ENCODE data around the gene RASD1. TPM values are rescaled to one million over a fixed set of nuclear protein-coding genes. Genes with fewer than 3 reads are reported as not detected.

Gene RASD1
- total RNA-seq, 1 experiment from 2014 or later: 5.7 TPM

- no peak for TF ChIP-seq CTCF (conservative IDR thresholded peaks at IDR 0.05)
- no peaks in the 10 kb centered on the region for H3K9me3 ChIP-seq (ENCODE audit: control insufficient read depth, low read depth, low read length)
- no peak overlapping the region for H2BK20ac ChIP-seq (ENCODE audit: low read depth, low read length, poor library complexity, severe bottlenecking)
- H3K23ac ChIP-seq (ENCODE audit: insufficient read length, low read depth, low read length): no peak overlapping the region
- no peak overlapping the region for H3K18ac ChIP-seq (ENCODE audit: insufficient read length, low read depth, low read length)
- H2BK5ac ChIP-seq (ENCODE audit: insufficient read length, low read length): no peak overlapping the region
- H3K27me3 ChIP-seq (ENCODE audit: insufficient read depth, low read length): no peaks in the 10 kb centered on the region
- H2BK12ac ChIP-seq (ENCODE audit: insufficient read length, low read depth, low read length): no peak overlapping the region
- no peak overlapping the region for H2AK5ac ChIP-seq (ENCODE audit: insufficient read length, low read length)
- no CpG with 5 or more reads among the region's 5 CpGs for WGBS (ENCODE audit: extremely low coverage, insufficient read length, low lambda C conversion rate)
- H3K4me1 Mint-ChIP-seq: peaks cover 13 to 15% of the 10 kb centered on the region in 2 experiments
- H3K4me3 Mint-ChIP-seq: no peak overlapping the region
- H3K27ac Mint-ChIP-seq: peak overlapping the region in 1 of 3 experiments; percentile 7; a peak in 1 of 7 replicates
- H3K4me2 ChIP-seq (ENCODE audit: insufficient read depth, insufficient read length, low read length): no peak overlapping the region
- H3K23me2 ChIP-seq (ENCODE audit: insufficient read length, low read depth, low read length, poor library complexity, severe bottlenecking): peaks cover 4% of the 10 kb centered on the region
- H3K4me1 ChIP-seq (ENCODE audit: insufficient read depth, low read length): no peaks in the 10 kb centered on the region
- peaks cover 0 to 7% of the 10 kb centered on the region in 2 experiments; a peak in 2 of 5 replicates for H3K9me3 Mint-ChIP-seq
- H2BK120ac ChIP-seq (ENCODE audit: low read depth, low read length, poor library complexity, severe bottlenecking): no peak overlapping the region
- H3T11ph ChIP-seq (ENCODE audit: low read length): no peak overlapping the region
- H4K91ac ChIP-seq (ENCODE audit: insufficient read length, low read depth, low read length): no peak overlapping the region
- no peak overlapping the region for H2BK15ac ChIP-seq (ENCODE audit: low read depth, low read length)
- no peak overlapping the region for H3K27ac ChIP-seq (ENCODE audit: insufficient read length, low read depth, low read length)
- no peak overlapping the region for H4K5ac ChIP-seq (ENCODE audit: insufficient read length, low read depth, low read length)
- no peak overlapping the region for H3K9ac ChIP-seq (ENCODE audit: extremely low read depth, insufficient read length, low read length)
- no peak for DNase-seq
- H3K79me1 ChIP-seq (ENCODE audit: insufficient read depth, low read depth, low read length, poor library complexity, severe bottlenecking): peaks cover 9% of the 10 kb centered on the region
- no peak overlapping the region for H4K8ac ChIP-seq (replicated peaks; ENCODE audit: insufficient read length, low read depth, low read length)
- no peak overlapping the region for H3K14ac ChIP-seq (ENCODE audit: insufficient read depth, low read length)
- no peak overlapping the region for H2AFZ ChIP-seq (ENCODE audit: low read length)
- no peaks in the 10 kb centered on the region; the same call in 1 of the 2 replicates for H3K27me3 Mint-ChIP-seq (ENCODE audit: low read depth)
- peaks cover 7% of the 10 kb centered on the region for H3K79me2 ChIP-seq (ENCODE audit: insufficient read depth, low read length)
- no peak overlapping the region for H3K4ac ChIP-seq (ENCODE audit: low read depth, low read length)
- no peak overlapping the region for H3K56ac ChIP-seq (ENCODE audit: insufficient read length, low read depth, low read length)
- H3K36me3 Mint-ChIP-seq (ENCODE audit: insufficient read depth in 1 of 3, low read depth in 3 of 3): peaks cover 11 to 30% (median 24%) of the 10 kb centered on the region in 3 experiments
- H4K20me1 ChIP-seq (ENCODE audit: control insufficient read depth, insufficient read depth, insufficient read length): no peaks in the 10 kb centered on the region
These were observed 14.3 kb downstream of the RASD1 start for GRCh38 chr17:17481860-17482259.
